ENCODE data around the gene PITX2. TPM values are rescaled to one million over a fixed set of nuclear protein-coding genes. Genes with fewer than 3 reads are reported as not detected.
"Not testable (repeated sequence)": the region's sequence is repeated elsewhere in the genome, so short reads cannot be mapped to it uniquely, and the experiment has no call there.

The PITX2 gene
- total RNA-seq, 4 donors from 2014 or later, result 0.34 to 1.1 (median 0.48) TPM

DNA sequence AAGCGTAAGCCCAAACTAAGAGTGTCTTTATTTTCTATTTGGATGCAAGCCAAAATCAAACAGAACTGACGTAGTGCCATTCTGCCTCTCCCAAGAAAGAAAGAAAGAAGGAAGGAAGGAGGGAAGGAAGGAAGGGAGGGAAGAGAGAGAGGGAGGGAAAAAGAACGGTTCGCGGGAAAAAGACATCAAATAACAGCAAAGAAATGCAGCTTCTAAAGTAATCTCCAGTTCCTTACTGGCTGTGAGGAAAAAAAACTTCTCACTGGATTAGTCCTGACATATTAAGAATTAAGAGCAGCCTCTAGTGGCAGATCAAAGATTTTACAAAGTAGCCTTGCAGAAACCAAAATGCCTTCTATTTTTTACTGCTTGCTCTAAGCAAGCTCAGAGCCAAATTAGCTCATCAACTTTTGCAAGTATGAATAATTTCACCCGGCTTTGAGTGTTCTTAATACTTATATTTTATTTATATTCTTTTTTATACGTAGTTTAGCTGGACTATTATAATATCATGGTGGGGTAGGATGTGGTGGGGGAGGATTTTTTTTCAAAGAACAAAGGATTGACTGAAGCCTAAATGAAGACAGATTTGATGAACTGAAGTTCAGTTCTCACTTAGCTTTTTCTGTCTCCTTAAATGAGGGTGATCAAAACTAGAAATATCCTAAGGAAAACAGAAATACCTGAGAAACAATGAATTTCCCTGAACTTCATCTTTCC is 36.6 kb downstream of the PITX2 start:
- intact Hi-C loops (cut with DNase I; ENCODE audit: low total_unique reads), result no loop called here
- DNase-seq (ENCODE audit: low spot score in 2 of 2), result no peak
- no peak for TF ChIP-seq POLR2A (IDR thresholded peaks at IDR 0.05)
- TF ChIP-seq, protein P1, sequence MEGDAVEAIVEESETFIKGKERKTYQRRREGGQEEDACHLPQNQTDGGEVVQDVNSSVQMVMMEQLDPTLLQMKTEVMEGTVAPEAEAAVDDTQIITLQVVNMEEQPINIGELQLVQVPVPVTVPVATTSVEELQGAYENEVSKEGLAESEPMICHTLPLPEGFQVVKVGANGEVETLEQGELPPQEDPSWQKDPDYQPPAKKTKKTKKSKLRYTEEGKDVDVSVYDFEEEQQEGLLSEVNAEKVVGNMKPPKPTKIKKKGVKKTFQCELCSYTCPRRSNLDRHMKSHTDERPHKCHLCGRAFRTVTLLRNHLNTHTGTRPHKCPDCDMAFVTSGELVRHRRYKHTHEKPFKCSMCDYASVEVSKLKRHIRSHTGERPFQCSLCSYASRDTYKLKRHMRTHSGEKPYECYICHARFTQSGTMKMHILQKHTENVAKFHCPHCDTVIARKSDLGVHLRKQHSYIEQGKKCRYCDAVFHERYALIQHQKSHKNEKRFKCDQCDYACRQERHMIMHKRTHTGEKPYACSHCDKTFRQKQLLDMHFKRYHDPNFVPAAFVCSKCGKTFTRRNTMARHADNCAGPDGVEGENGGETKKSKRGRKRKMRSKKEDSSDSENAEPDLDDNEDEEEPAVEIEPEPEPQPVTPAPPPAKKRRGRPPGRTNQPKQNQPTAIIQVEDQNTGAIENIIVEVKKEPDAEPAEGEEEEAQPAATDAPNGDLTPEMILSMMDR (IDR thresholded peaks at IDR 0.05), result no peak
- H3K4me3 ChIP-seq (ENCODE audit: low read depth, poor library complexity, severe bottlenecking), result no peak overlapping the region
- 20% methylated on average over 7 of the region's 7 CpGs for WGBS, 2 donors

DNA sequence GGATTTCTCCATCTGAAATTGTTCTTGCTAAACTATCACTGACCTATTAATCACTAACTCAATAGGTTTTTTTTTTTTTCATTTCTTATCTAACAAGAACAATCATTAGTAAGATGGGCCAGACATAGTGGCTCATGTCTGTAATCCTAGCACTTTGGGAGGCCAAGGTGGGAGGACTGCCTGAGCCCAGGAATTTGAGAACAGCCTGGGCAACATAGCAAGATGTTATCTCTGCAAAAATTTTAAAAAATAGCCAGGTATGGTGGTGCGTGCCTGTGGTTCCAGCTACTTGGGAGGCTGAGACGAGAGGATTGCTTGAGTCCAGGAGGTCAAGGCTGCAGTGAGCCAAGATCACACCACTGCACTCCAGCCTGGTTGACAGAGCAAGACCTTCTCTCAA is 46.2 kb downstream of the PITX2 start:
- intact Hi-C loops (cut with DNase I; ENCODE audit: low total_unique reads); H3K4me3 ChIP-seq (ENCODE audit: low read depth, poor library complexity, severe bottlenecking); DNase-seq (ENCODE audit: low spot score in 2 of 2): not testable (repeated sequence)
- 87 to 90% methylated on average over 2 of the region's 2 CpGs for WGBS, 2 donors

Other genes starting within 250 kb of the PITX2 start
- gene ENPEP, start 146.9 kb downstream of the PITX2 start, total RNA-seq, result 1 to 10 TPM in 3 of 4 donors, under 1 TPM in 1; 0.39 to 3.1 (median 1.9) TPM

Measured in lower leg skin (tissue), 4 donors.